Ovary (tissue), 1 donor: Measurements from ENCODE around the gene GRHPR.

Experiments
- EP300 ChIP-seq: sonication (generic); formaldehyde crosslinking; IDR thresholded peaks from one replicate; pipeline ENCODE4 v1.6.1; 2017; ENCODE audit warnings: antibody characterized with exemption
- POLR2A ChIP-seq: fragments of 450-650 bp; IDR thresholded peaks from one replicate; pipeline ENCODE4 v1.6.1; 2017; ENCODE audit warnings: antibody characterized with exemption, mild to moderate bottlenecking, moderate library complexity

DNA sequence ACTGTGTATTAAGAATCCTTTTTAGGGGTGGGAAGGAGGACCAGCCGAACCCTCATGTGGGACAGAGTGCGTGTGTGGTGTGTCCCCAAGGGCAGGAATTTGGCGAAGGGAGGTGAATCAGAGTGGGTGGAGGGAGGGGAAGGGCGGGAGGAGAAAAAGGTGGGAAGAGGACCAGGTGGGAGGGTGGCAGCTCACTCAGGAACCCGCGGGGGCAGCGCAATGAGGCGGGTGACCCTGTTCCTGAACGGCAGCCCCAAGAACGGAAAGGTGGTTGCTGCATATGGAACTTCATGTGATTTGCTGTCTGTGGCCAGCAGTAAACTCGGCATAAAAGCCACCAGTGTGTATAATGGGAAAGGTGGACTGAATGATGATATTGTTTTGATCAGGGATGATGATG lies 54.4 kb downstream of the GRHPR start:
- TF ChIP-seq EP300: no peak
- TF ChIP-seq POLR2A: no peak
